GM06990 (cell line): ENCODE results near the gene GALNT9.
"Not testable (repeated sequence)": the region's sequence is repeated elsewhere in the genome, so short reads cannot be mapped to it uniquely, and the experiment has no call there.

Experiments used
- DNase-seq: peaks from one replicate; pipeline ENCODE4 v3.0.0-alpha.2; 2011; ENCODE audit not compliant: insufficient read length; ENCODE audit errors: extremely low read depth
- H3K27me3 ChIP-seq: replicated peaks from 2 replicates; pipeline ENCODE4 v1.6.0; 2011; ENCODE audit warnings: low read length; ENCODE audit not compliant: control insufficient read depth, insufficient read depth
- H3K36me3 ChIP-seq: 2 replicates; pipeline ENCODE4 v1.5.1; 2011; ENCODE audit warnings: low read length; ENCODE audit not compliant: control insufficient read depth, insufficient read depth
- H3K4me3 ChIP-seq: replicated peaks from 2 replicates; pipeline ENCODE4 v1.5.1; 2011; ENCODE audit warnings: low read depth, mild to moderate bottlenecking, control low read depth, low read length
- CTCF ChIP-seq: IDR thresholded peaks from 2 replicates; pipeline ENCODE4 v1.5.1; 2011; ENCODE audit warnings: low read length, control low read depth, mild to moderate bottlenecking, inconsistent platforms; ENCODE audit not compliant: insufficient read depth, poor library complexity, severe bottlenecking

GALNT9 gene

GRCh38 chr12:132306885-132307191 is 22.6 kb downstream of the GALNT9 start:
- Histone ChIP-seq H3K36me3 (no peaks in the 10 kb centered on the region), H3K4me3 (no peak overlapping the region), H3K27me3 (no peaks in the 10 kb centered on the region)
- no peak for TF ChIP-seq CTCF
- no peak for DNase-seq

GRCh38 chr12:132305991-132306884 is 23.2 kb downstream of the GALNT9 start:
- no peak overlapping the region for H3K4me3 ChIP-seq
- H3K36me3 ChIP-seq = no peaks in the 10 kb centered on the region
- H3K27me3 ChIP-seq = no peaks in the 10 kb centered on the region
- DNase-seq = no peak
- no peak for TF ChIP-seq CTCF

- DNase-seq = no peak
- TF ChIP-seq CTCF = no peak
- no peak overlapping the region for H3K4me3 ChIP-seq
- H3K27me3 ChIP-seq = no peaks in the 10 kb centered on the region
- H3K36me3 ChIP-seq = no peaks in the 10 kb centered on the region
These were observed 23.8 kb downstream of the GALNT9 start for GRCh38 chr12:132305560-132305966.

GRCh38 chr12:132304866-132305265 is 24.5 kb downstream of the GALNT9 start:
- H3K27me3 ChIP-seq, H3K4me3 ChIP-seq, H3K36me3 ChIP-seq, DNase-seq: not testable (repeated sequence)

GRCh38 chr12:132303853-132304373 is 25.5 kb downstream of the GALNT9 start:
- DNase-seq, H3K4me3 ChIP-seq, H3K36me3 ChIP-seq, H3K27me3 ChIP-seq: not testable (repeated sequence)

GRCh38 chr12:132302466-132303358 is 26.7 kb downstream of the GALNT9 start:
- Histone ChIP-seq H3K27me3 (no peaks in the 10 kb centered on the region), H3K4me3 (no peak overlapping the region), H3K36me3 (no peaks in the 10 kb centered on the region)
- TF ChIP-seq CTCF = no peak
- no peak for DNase-seq
